Heart left ventricle (tissue), 13 donors: ENCODE data around the gene DNM1L.

Experiments
- POLR2A ChIP-seq, 2 donors: fragments of 450-650 bp; IDR thresholded peaks; one replicate each; pipeline ENCODE4 v1.6.1; 2017; ENCODE audit warnings: antibody characterized with exemption in 2 of 2, mild to moderate bottlenecking in 2 of 2, moderate library complexity in 2 of 2
- TF ChIP-seq, protein P1 (sequence below), 12 donors: fragments of 200-600 bp; sonication (generic) in 4 of 12; IDR thresholded peaks; one replicate each; pipeline versions ENCODE4 v1.5.0 to v1.8.0; 2018 to 2022; ENCODE audit warnings: antibody characterized with exemption in 12 of 12, mild to moderate bottlenecking in 5 of 12
- donor health status: ischemic (EF 13 %, LVEDD 7.1; RV severe dilation, severe dysfunction).
- donor health status: DM: no; HTN: yes; CAD: no.
- donor health status: DM: no; HTN: no; CAD: no.
- donor health status: ischemic (EF 25% LVEDD 6.9; RV normal size, moderate dysfunction).
- donor health status: ischemic (EF 25% LVEDD 5.7; RV mildly dilated, moderate dysfunction).
- donor health status: ischemic (EF 35%, LVEDD 5.7; RV mildly dilated, moderate dysfunction).
- donor health status: nonischemic (EF 11% LVEDD 7.7; RV severe dilation, severe dysfunction).
- donor health status: DM: yes; HTN: yes; CAD: no.
- donor health status: PGD.
- donor health status: ischemic (EF 29% LVEDD 5.4; RV normal size, mild dysfunction).
- donor health status: nonischemic (EF 23%, LVEDD 6.1; RV moderate dilation, normal function).

DNA sequence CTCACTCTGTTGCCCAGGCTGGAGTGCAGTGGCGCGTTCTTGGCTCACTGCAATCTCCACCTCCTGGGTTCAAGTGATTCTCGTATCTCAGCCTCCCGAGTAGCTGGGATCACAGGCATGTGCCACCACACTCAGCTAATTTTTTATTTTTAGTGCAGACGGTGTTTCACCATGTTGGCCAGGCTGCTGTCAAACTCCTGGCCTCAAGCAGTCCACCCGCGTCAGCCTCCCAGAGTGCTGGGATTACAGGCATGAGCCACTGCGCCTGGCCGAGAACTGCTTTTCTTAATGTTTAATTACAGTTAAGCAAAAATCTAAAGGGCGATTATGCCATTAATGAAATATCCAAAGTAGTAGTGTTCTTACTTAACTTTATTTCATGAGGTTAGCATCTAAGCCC is 63.0 kb downstream of the DNM1L start:
- TF ChIP-seq, protein P1, sequence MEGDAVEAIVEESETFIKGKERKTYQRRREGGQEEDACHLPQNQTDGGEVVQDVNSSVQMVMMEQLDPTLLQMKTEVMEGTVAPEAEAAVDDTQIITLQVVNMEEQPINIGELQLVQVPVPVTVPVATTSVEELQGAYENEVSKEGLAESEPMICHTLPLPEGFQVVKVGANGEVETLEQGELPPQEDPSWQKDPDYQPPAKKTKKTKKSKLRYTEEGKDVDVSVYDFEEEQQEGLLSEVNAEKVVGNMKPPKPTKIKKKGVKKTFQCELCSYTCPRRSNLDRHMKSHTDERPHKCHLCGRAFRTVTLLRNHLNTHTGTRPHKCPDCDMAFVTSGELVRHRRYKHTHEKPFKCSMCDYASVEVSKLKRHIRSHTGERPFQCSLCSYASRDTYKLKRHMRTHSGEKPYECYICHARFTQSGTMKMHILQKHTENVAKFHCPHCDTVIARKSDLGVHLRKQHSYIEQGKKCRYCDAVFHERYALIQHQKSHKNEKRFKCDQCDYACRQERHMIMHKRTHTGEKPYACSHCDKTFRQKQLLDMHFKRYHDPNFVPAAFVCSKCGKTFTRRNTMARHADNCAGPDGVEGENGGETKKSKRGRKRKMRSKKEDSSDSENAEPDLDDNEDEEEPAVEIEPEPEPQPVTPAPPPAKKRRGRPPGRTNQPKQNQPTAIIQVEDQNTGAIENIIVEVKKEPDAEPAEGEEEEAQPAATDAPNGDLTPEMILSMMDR (IDR thresholded peaks at IDR 0.05) = no peak
- TF ChIP-seq POLR2A (IDR thresholded peaks at IDR 0.05) = no peak
